Fibroblast of peridontal ligament (primary cell): ENCODE results near the gene RARG.
A peak's percentile ranks its signal among the peaks of the same experiment; 100 is the strongest.

Experiments
- DNase-seq: peaks from one replicate; pipeline ENCODE4 v3.0.0-alpha.2; 2010; ENCODE audit errors: extremely low read depth

Gene RARG

GRCh38 chr12:53244337-53244736 lies 12.3 kb upstream of the RARG start:
- DNase-seq = no peak

GRCh38 chr12:53241623-53242412 lies 9.8 kb upstream of the RARG start:
- no peak for DNase-seq

GRCh38 chr12:53239643-53240258 lies 7.7 kb upstream of the RARG start:
- DNase-seq = no peak

GRCh38 chr12:53236443-53237111 lies 4.6 kb upstream of the RARG start:
- no peak for DNase-seq

GRCh38 chr12:53235742-53236442 lies 3.9 kb upstream of the RARG start:
- DNase-seq = no peak

GRCh38 chr12:53235164-53235563 lies 3.2 kb upstream of the RARG start:
- DNase-seq = no peak

GRCh38 chr12:53234271-53234914 lies 2.4 kb upstream of the RARG start:
- DNase-seq = no peak

GRCh38 chr12:53233671-53234121 lies 1.7 kb upstream of the RARG start:
- peak; percentile 63 for DNase-seq

GRCh38 chr12:53232646-53233461 lies 845 bp upstream of the RARG start:
- DNase-seq = peak; percentile 58

GRCh38 chr12:53231671-53231920 lies 413 bp downstream of the RARG start:
- peak; percentile 24 for DNase-seq

- no peak for DNase-seq
Observed at GRCh38 chr12:53230108-53230845, 1.7 kb downstream of the RARG start.

GRCh38 chr12:53229454-53229853 lies 2.6 kb downstream of the RARG start:
- DNase-seq = no peak

GRCh38 chr12:53227836-53228235 lies 4.2 kb downstream of the RARG start:
- no peak for DNase-seq

- no peak for DNase-seq
Observed at GRCh38 chr12:53227341-53227740, 4.7 kb downstream of the RARG start.

- DNase-seq = no peak
Observed at GRCh38 chr12:53226815-53227214, 5.2 kb downstream of the RARG start.

- no peak for DNase-seq
Observed at GRCh38 chr12:53225635-53226424, 6.2 kb downstream of the RARG start.

GRCh38 chr12:53224897-53225634 lies 6.9 kb downstream of the RARG start:
- peak; percentile 38 for DNase-seq

- no peak for DNase-seq
Observed at GRCh38 chr12:53224061-53224896, 7.7 kb downstream of the RARG start.
